Endothelial cell of umbilical vein (primary cell): ENCODE measurements around the gene ABLIM2. TPM values are rescaled to one million over a fixed set of nuclear protein-coding genes. Genes with fewer than 3 reads are reported as not detected.

Experiments
- BruUV-seq: library from RNA; stranded (reverse); fragments of 400-500 nt; replicated peaks from 2 replicates; lab custom pipeline; 2021; lab: Mats Ljungman, UMichigan
- CTCF ChIA-PET: fragments of 300-600, 350-600 bp; sonication (Branson Sonifier 250); formaldehyde crosslinking; loops from one replicate; lab custom pipeline; 2021; ENCODE audit warnings: antibody characterized with exemption, inconsistent platforms; lab: Charles Lee
- POLR2A ChIA-PET: fragments of 300-600, 350-600 bp; sonication (Branson Sonifier 250); formaldehyde crosslinking; loops from one replicate; lab custom pipeline; 2021; ENCODE audit warnings: antibody characterized with exemption, inconsistent platforms; lab: Charles Lee
- DNase-seq: peaks from one replicate; pipeline ENCODE4 v3.0.0-alpha.2; 2011; ENCODE audit warnings: low read depth, low spot score
- FAIRE-seq: peaks from 2 replicates; lab custom pipeline; 2011; peaks lifted over from hg19 to GRCh38; lab: Jason Lieb, UNC
- H2AFZ ChIP-seq: 2 replicates; pipeline ENCODE4 v1.6.0; 2012; ENCODE audit warnings: low read depth, low read length, control low read depth, inconsistent platforms
- H3K27ac ChIP-seq: 2 replicates; pipeline ENCODE4 v1.5.1; 2011; ENCODE audit warnings: low read depth, mild to moderate bottlenecking, control low read depth, low read length, moderate library complexity; ENCODE audit not compliant: insufficient read depth
- H3K27me3 ChIP-seq, 2 experiments: 2 replicates each; pipeline versions ENCODE4 v1.6.0 to v1.6.1; 2011; ENCODE audit warnings: low read length in 2 of 2, mixed read lengths in 1 of 2; ENCODE audit not compliant: control insufficient read depth in 2 of 2, insufficient read depth in 2 of 2
- H3K36me3 ChIP-seq, 2 experiments: 2 replicates in 1 of 2; 3 replicates in 1 of 2; pipeline ENCODE4 v1.5.1; 2011; ENCODE audit warnings: low read length in 2 of 2, mild to moderate bottlenecking in 1 of 2, moderate library complexity in 1 of 2; ENCODE audit not compliant: control insufficient read depth in 2 of 2, insufficient read depth in 2 of 2; ENCODE audit errors: extremely low read depth in 1 of 2
- H3K4me1 ChIP-seq: 3 replicates; pipeline ENCODE4 v1.5.1; 2011; ENCODE audit warnings: mild to moderate bottlenecking, low read length; ENCODE audit not compliant: control insufficient read depth, insufficient read depth; ENCODE audit errors: extremely low read depth
- H3K4me2 ChIP-seq: 2 replicates; pipeline ENCODE4 v1.6.1; 2011; ENCODE audit warnings: low read length, control low read depth, mixed read lengths; ENCODE audit not compliant: insufficient read depth
- H3K4me3 ChIP-seq, 3 experiments: fragments of 200-600 bp in 1 of 3; sonication (generic), shearing (Covaris generic) in 1 of 3; replicated peaks in 1 of 3; 2 replicates each; pipeline ENCODE4 v1.5.1; 2011 to 2016; ENCODE audit warnings: control low read depth in 3 of 3, low read length in 3 of 3, mild to moderate bottlenecking in 2 of 3, inconsistent platforms in 1 of 3, low read depth in 1 of 3, moderate library complexity in 1 of 3; ENCODE audit not compliant: insufficient read depth in 1 of 3
- H3K79me2 ChIP-seq: 2 replicates; pipeline ENCODE4 v1.6.0; 2012; ENCODE audit warnings: low read length, inconsistent platforms; ENCODE audit not compliant: control insufficient read depth, insufficient read depth
- H3K9ac ChIP-seq: replicated peaks from 2 replicates; pipeline ENCODE3; 2011; ENCODE audit warnings: low read length, control low read depth; ENCODE audit not compliant: insufficient read depth; ENCODE audit errors: extremely low read depth
- H3K9me1 ChIP-seq: replicated peaks from 3 replicates; pipeline ENCODE4 v1.6.0; 2011; ENCODE audit warnings: mild to moderate bottlenecking, low read length; ENCODE audit not compliant: control insufficient read depth, insufficient read depth; ENCODE audit errors: extremely low read depth
- H3K9me3 ChIP-seq: replicated peaks from 2 replicates; pipeline ENCODE4 v1.5.1; 2012; ENCODE audit warnings: low read length, inconsistent platforms; ENCODE audit not compliant: control insufficient read depth, insufficient read depth
- H4K20me1 ChIP-seq: replicated peaks from 2 replicates; pipeline ENCODE3; 2011; ENCODE audit warnings: mild to moderate bottlenecking, low read length; ENCODE audit not compliant: control insufficient read depth, insufficient read depth; ENCODE audit errors: extremely low read depth
- CTCF ChIP-seq, 2 donors: IDR thresholded peaks; 1 replicate in 1 of 2; 2 replicates in 1 of 2; pipeline ENCODE4 v1.5.1; 2011; ENCODE audit warnings: low read length in 2 of 2, mild to moderate bottlenecking in 2 of 2, moderate library complexity in 2 of 2, control low read depth in 1 of 2, inconsistent platforms in 1 of 2, low read depth in 1 of 2; ENCODE audit not compliant: insufficient read depth in 1 of 2; ENCODE audit errors: extremely low read depth in 1 of 2
- EZH2 ChIP-seq: IDR thresholded peaks from 2 replicates; pipeline ENCODE4 v1.6.1; 2012; ENCODE audit warnings: borderline replicate concordance, low read depth, mild to moderate bottlenecking, moderate library complexity, low read length, inconsistent platforms; ENCODE audit not compliant: severe bottlenecking
- FOS ChIP-seq: IDR thresholded peaks from 2 replicates; pipeline ENCODE4 v1.6.1; 2011; ENCODE audit warnings: mild to moderate bottlenecking, low read length, moderate library complexity, borderline replicate concordance; ENCODE audit not compliant: insufficient read depth
- GATA2 ChIP-seq: IDR thresholded peaks from 2 replicates; pipeline ENCODE4 v1.7.0; 2011; ENCODE audit warnings: low read depth, mild to moderate bottlenecking, moderate library complexity, mixed read lengths, low read length; ENCODE audit not compliant: insufficient read length, insufficient read depth
- JUN ChIP-seq: IDR thresholded peaks from 2 replicates; pipeline ENCODE4 v1.6.1; 2011; ENCODE audit warnings: borderline replicate concordance, low read depth; ENCODE audit not compliant: insufficient read length, insufficient read depth
- MAX ChIP-seq: IDR thresholded peaks from 2 replicates; pipeline ENCODE4 v1.6.1; 2011; ENCODE audit not compliant: insufficient read depth, insufficient read length
- MYC ChIP-seq: IDR thresholded peaks from one replicate; pipeline ENCODE4 v1.6.1; 2011; ENCODE audit warnings: mild to moderate bottlenecking, low read depth, low read length
- POLR2A ChIP-seq: IDR thresholded peaks from 2 replicates; pipeline ENCODE4 v1.6.1; 2012; ENCODE audit warnings: low read depth, mild to moderate bottlenecking, control low read depth, low read length
- POLR2AphosphoS5 ChIP-seq: IDR thresholded peaks from 2 replicates; pipeline ENCODE4 v1.6.1; 2012; ENCODE audit warnings: low read depth, mild to moderate bottlenecking, control low read depth, low read length, moderate library complexity; ENCODE audit not compliant: insufficient read depth
- dilution Hi-C: fragments of 300-500 bp; cut with MboI; formaldehyde crosslinking; loops from one replicate; pipeline ENCODE4 v1.15.0; 2019; ENCODE audit warnings: low sequenced_read_pairs; ENCODE audit not compliant: extremely low pct_ligation_motif_present
- intact Hi-C: fragments of 100-400 bp; cut with micrococcal nuclease; formaldehyde crosslinking; loops from one replicate; pipeline ENCODE4 v1.10.0; 2022
- polyA plus RNA-seq, 4 experiments: library from polyadenylated mRNA; depleted of rRNA in 3 of 4; stranded (reverse) in 3 of 4; unstranded in 1 of 4; fragments of >200 nt; gene quantifications; 2 replicates each; pipeline versions ENCODE4 v1.2.1 to v1.2.3, GENCODE V29; 2011 to 2012; ENCODE audit warnings: missing spikeins in 1 of 4
- total RNA-seq: library from RNA; stranded (reverse); gene quantifications from 2 replicates; pipeline ENCODE4 v1.2.3, GENCODE V29; 2021

The ABLIM2 gene
- total and polyA plus RNA-seq, 2 donors (not counting 3 experiments of a cell fraction or from before 2014, with no cell fraction given): 0.28 to 0.66 TPM

GRCh38 chr4:8050555-8051206 lies 107.9 kb downstream of the ABLIM2 start:
- Histone ChIP-seq H3K27me3 (no peaks in the 10 kb centered on the region), H3K9me3 (no peaks in the 10 kb centered on the region), H3K4me1 (no peaks in the 10 kb centered on the region), H3K36me3 (no peaks in the 10 kb centered on the region), H3K9me1 (no peaks in the 10 kb centered on the region), H3K4me3 (no peak overlapping the region), H4K20me1 (no peaks in the 10 kb centered on the region), H3K9ac (no peak overlapping the region), H3K4me2 (no peak overlapping the region), H3K27ac (no peak overlapping the region), H3K79me2 (no peaks in the 10 kb centered on the region), H2AFZ (no peak overlapping the region)
- TF ChIP-seq CTCF (IDR thresholded peaks at IDR 0.05; ENCODE audit: extremely low read depth in 1 of 2, insufficient read depth in 1 of 2, low read depth in 1 of 2, low read length in 2 of 2): no peak
- TF ChIP-seq MAX: no peak
- no peak for TF ChIP-seq FOS
- no peak for TF ChIP-seq POLR2AphosphoS5
- TF ChIP-seq MYC: no peak
- TF ChIP-seq POLR2A: no peak
- no peak for TF ChIP-seq EZH2
- TF ChIP-seq JUN: no peak
- no peak for TF ChIP-seq GATA2
- dilution Hi-C loops: no loop called here
- no TSS peak for BruUV-seq
- ChIA-PET POLR2A (no interaction called here), CTCF (interaction anchor here (1.4 to 1.5 kb wide), 2 partner anchors 10 to 126 kb away, joined by 3 read pairs; no protein-coding TSS in a partner anchor)
- intact Hi-C loops: no loop called here
- DNase-seq: no peak
- no peak for FAIRE-seq
